ENCODE results near the gene ODF4. TPM values are rescaled to one million over a fixed set of nuclear protein-coding genes. Genes with fewer than 3 reads are reported as not detected.
A peak's percentile ranks its signal among the peaks of the same experiment; 100 is the strongest.

Gene ODF4
- total and polyA plus RNA-seq, 10 of the 15 experiments (the other 5 are each of a cell fraction or from before 2014, with no cell fraction given) = not detected

DNA sequence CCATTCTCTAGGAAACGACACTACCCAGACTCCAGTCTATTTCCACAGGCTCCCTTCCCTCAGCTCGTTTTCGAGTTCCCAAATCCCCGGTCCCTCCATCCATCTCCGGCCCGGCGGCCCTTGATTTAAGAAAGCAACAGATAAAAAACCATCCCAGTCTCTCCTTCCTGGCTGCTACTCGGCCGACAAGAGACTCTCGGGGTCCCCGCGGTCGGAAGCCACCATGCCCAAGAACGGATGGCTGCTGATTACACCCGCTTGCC lies 43.2 kb downstream of the ODF4 start (continued):
- TF ChIP-seq FOXM1 (IDR thresholded peaks at IDR 0.05; ENCODE audit: low read depth, low read length) (peak; percentile 50; the same call in 1 of the 2 replicates), ZNF207 (IDR thresholded peaks at IDR 0.05; ENCODE audit: borderline replicate concordance) (no peak), SREBF1 (IDR thresholded peaks at IDR 0.05; ENCODE audit: low read length) (no peak), YY1 (IDR thresholded peaks at IDR 0.05; ENCODE audit: low read depth, low read length) (no peak; the same call in 1 of the 2 replicates), REST (IDR thresholded peaks at IDR 0.05; ENCODE audit: low read depth, low read length) (no peak), MTA2 (IDR thresholded peaks at IDR 0.05; ENCODE audit: low read depth) (no peak)

- Histone ChIP-seq H3K4me3 (peak within 1 kb of the TSS; percentile 84), H3K79me2 (ENCODE audit: control insufficient read depth, insufficient read depth, low read length) (peaks cover 47% of the 10 kb centered on the region), H3K9ac (ENCODE audit: control insufficient read depth, insufficient read depth, low read length) (peak within 1 kb of the TSS; percentile 88), H3K9me3 (replicated peaks; ENCODE audit: control insufficient read depth, insufficient read depth, low read length) (no peaks in the 10 kb centered on the region), H3K36me3 (ENCODE audit: control insufficient read depth in 2 of 2, insufficient read depth in 2 of 2, low read length in 1 of 2) (peaks cover 6 to 22% of the 10 kb centered on the region in 2 experiments), H3K4me1 (ENCODE audit: control insufficient read depth, insufficient read depth, low read length) (no peaks in the 10 kb centered on the region; the same call in 1 of the 2 replicates), H3K27ac (ENCODE audit: control insufficient read depth, insufficient read depth) (peak within 1 kb of the TSS; percentile 80), H4K20me1 (ENCODE audit: control insufficient read depth, insufficient read depth) (peaks cover 9% of the 10 kb centered on the region), H3K27me3 (replicated peaks in 1 of 2; ENCODE audit: control insufficient read depth in 2 of 2, insufficient read depth in 2 of 2, low read length in 1 of 2) (no peaks in the 10 kb centered on the region), H3K4me2 (ENCODE audit: control insufficient read depth, insufficient read depth) (peak within 1 kb of the TSS; percentile 78), H2AFZ (ENCODE audit: control insufficient read depth, low read depth, low read length) (peak within 1 kb of the TSS; percentile 91)
- BruUV-seq (replicated peaks) = no TSS peak
- FAIRE-seq (peak; percentile 91), ATAC-seq (peak; percentile 95), DNase-seq (ENCODE audit: low read depth, low spot score) (peak; percentile 95)
- CTCF ChIA-PET = interaction anchor here (0.6 to 3.1 kb wide), 12 partner anchors 14 to 642 kb away, joined by 3 to 21 read pairs (median 4); partner anchors contain the start of genes RANGRF, RNF222 and SLC25A35
- RAD21 ChIA-PET (ENCODE audit: unreplicated experiment) = interaction anchor here (0.6 to 3.1 kb wide), 6 partner anchors 27 to 696 kb away, joined by 3 to 8 read pairs (median 4); partner anchors contain the start of genes NDEL1 and TP53
- WGBS (ENCODE audit: insufficient coverage, insufficient replicate concordance, low lambda C conversion rate, missing lambda C conversion rate) = under 1% methylated on average over 42 of the region's 55 CpGs
- POLR2A ChIA-PET = interaction anchor here (0.9 kb wide), 1 partner anchor 52 kb away, joined by 4 read pairs; the partner anchor contains the start of gene NDEL1
- intact Hi-C loops (cut with micrococcal nuclease; ENCODE audit: unreplicated experiment) = loop anchor here (10.0 kb wide), 1 partner anchor 362 kb away; the partner anchor contains the start of gene CCDC42
- SMC1A ChIA-PET (ENCODE audit: uncharacterized antibody, unreplicated experiment) = interaction anchor here (1.1 kb wide), 1 partner anchor 511 kb away, joined by 4 read pairs; no protein-coding TSS in a partner anchor
- in situ Hi-C loops (cut with MboI) = no loop called here
- TF ChIP-seq EGR1 (IDR thresholded peaks at IDR 0.05; ENCODE audit: borderline replicate concordance in 1 of 2, low read depth in 2 of 2, low read length in 2 of 2) (peak in 1 of 2 experiments; percentile 84; a peak in 2 of 3 replicates), NR2F1 (conservative IDR thresholded peaks at IDR 0.05) (peak; percentile 70), MAX (IDR thresholded peaks at IDR 0.05; ENCODE audit: low read depth, low read length) (peak; percentile 77), IKZF1 (conservative IDR thresholded peaks at IDR 0.05) (peak; percentile 92), SIX5 (IDR thresholded peaks at IDR 0.05; ENCODE audit: low read depth, low read length, severe bottlenecking) (peak; percentile 51), RCOR1 (conservative IDR thresholded peaks at IDR 0.05; ENCODE audit: low read depth, low read length) (peak; percentile 95), ZNF207 (IDR thresholded peaks at IDR 0.05; ENCODE audit: borderline replicate concordance) (peak; percentile 97; the same call in 1 of the 2 replicates)
- TF ChIP-seq, protein P1, sequence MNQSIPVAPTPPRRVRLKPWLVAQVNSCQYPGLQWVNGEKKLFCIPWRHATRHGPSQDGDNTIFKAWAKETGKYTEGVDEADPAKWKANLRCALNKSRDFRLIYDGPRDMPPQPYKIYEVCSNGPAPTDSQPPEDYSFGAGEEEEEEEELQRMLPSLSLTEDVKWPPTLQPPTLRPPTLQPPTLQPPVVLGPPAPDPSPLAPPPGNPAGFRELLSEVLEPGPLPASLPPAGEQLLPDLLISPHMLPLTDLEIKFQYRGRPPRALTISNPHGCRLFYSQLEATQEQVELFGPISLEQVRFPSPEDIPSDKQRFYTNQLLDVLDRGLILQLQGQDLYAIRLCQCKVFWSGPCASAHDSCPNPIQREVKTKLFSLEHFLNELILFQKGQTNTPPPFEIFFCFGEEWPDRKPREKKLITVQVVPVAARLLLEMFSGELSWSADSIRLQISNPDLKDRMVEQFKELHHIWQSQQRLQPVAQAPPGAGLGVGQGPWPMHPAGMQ (IDR thresholded peaks at IDR 0.05; ENCODE audit: borderline replicate concordance) = peak; percentile 84
- TF ChIP-seq, protein P2, sequence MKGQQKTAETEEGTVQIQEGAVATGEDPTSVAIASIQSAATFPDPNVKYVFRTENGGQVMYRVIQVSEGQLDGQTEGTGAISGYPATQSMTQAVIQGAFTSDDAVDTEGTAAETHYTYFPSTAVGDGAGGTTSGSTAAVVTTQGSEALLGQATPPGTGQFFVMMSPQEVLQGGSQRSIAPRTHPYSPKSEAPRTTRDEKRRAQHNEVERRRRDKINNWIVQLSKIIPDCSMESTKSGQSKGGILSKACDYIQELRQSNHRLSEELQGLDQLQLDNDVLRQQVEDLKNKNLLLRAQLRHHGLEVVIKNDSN (IDR thresholded peaks at IDR 0.05; ENCODE audit: borderline replicate concordance, extremely low read length, insufficient read depth, low read depth, low read length) = no peak
These were observed 43.6 kb downstream of the ODF4 start, which contains the start of gene RPL26 for GRCh38 chr17:8383143-8383822. Gene RPL26 (minus strand): TSS chr17:8383193. CDS start chr17:8382310, 883 bp downstream.
